IMR-90 (cell line): Measurements from ENCODE around the gene ACOX3. TPM values are rescaled to one million over a fixed set of nuclear protein-coding genes. Genes with fewer than 3 reads are reported as not detected.

Experiments used
- ATAC-seq: fragments of 200-7000 bp; cut with Tn5 transposase; 2 replicates; pipeline ENCODE4 v1.9.1; 2020; ENCODE audit warnings: low read depth, mild to moderate bottlenecking, moderate library complexity
- BruUV-seq: library from RNA; stranded (reverse); fragments of 400-500 nt; replicated peaks from 2 replicates; lab custom pipeline; 2021; lab: Mats Ljungman, UMichigan
- CTCF ChIA-PET: fragments of 300-600 bp; formaldehyde crosslinking; extraction: SDS; loops from one replicate; lab custom pipeline; 2021; ENCODE audit warnings: antibody characterized with exemption; lab: Yijun Ruan, JAX
- POLR2A ChIA-PET: fragments of 300-600 bp; sonication (Branson Sonifier 250); formaldehyde crosslinking; loops from one replicate; lab custom pipeline; 2022; ENCODE audit warnings: antibody characterized with exemption; ENCODE audit not compliant: unreplicated experiment; lab: Charles Lee
- DNase-seq: peaks from one replicate; pipeline ENCODE4 v3.0.0; 2013
- H2AFZ ChIP-seq: replicated peaks from 2 replicates; pipeline ENCODE3; 2013; ENCODE audit warnings: low read length, mild to moderate bottlenecking; ENCODE audit not compliant: poor library complexity
- H2AK5ac ChIP-seq: 2 replicates; pipeline ENCODE4 v1.6.1; 2013; ENCODE audit warnings: low read depth, low read length, inconsistent platforms
- H2AK9ac ChIP-seq: replicated peaks from 2 replicates; pipeline ENCODE3; 2013; ENCODE audit warnings: mild to moderate bottlenecking, low read depth, low read length, moderate library complexity; ENCODE audit not compliant: poor library complexity
- H2BK120ac ChIP-seq: 2 replicates; pipeline ENCODE4 v1.6.1; 2013; ENCODE audit warnings: low read depth, low read length, inconsistent platforms
- H2BK15ac ChIP-seq: 3 replicates; pipeline ENCODE4 v1.6.1; 2013; ENCODE audit warnings: low read depth, low read length, inconsistent platforms
- H2BK20ac ChIP-seq: 2 replicates; pipeline ENCODE4 v1.6.1; 2013; ENCODE audit warnings: low read depth, mild to moderate bottlenecking, inconsistent platforms, low read length, moderate library complexity
- H2BK5ac ChIP-seq: 2 replicates; pipeline ENCODE4 v1.6.1; 2013; ENCODE audit warnings: mild to moderate bottlenecking, low read depth, low read length, inconsistent platforms; ENCODE audit not compliant: poor library complexity, severe bottlenecking
- H3K14ac ChIP-seq: replicated peaks from 2 replicates; pipeline ENCODE4 v1.6.1; 2013; ENCODE audit warnings: low read depth, low read length, inconsistent platforms
- H3K18ac ChIP-seq: 2 replicates; pipeline ENCODE4 v1.6.1; 2013; ENCODE audit warnings: low read depth, low read length, control low read depth
- H3K23ac ChIP-seq: 2 replicates; pipeline ENCODE4 v1.6.1; 2013; ENCODE audit warnings: low read depth, low read length, inconsistent platforms
- H3K27ac ChIP-seq: 2 replicates; pipeline ENCODE4 v1.5.1; 2013; ENCODE audit warnings: mild to moderate bottlenecking, control low read depth, low read length; ENCODE audit not compliant: insufficient read depth
- H3K27me3 ChIP-seq: 2 replicates; pipeline ENCODE4 v1.6.1; 2013; ENCODE audit warnings: low read length; ENCODE audit not compliant: control insufficient read depth, insufficient read depth
- H3K36me3 ChIP-seq: 2 replicates; pipeline ENCODE4 v1.6.1; 2013; ENCODE audit warnings: low read length, mixed read lengths; ENCODE audit not compliant: control insufficient read depth, insufficient read depth
- H3K4ac ChIP-seq: 2 replicates; pipeline ENCODE4 v1.6.1; 2013; ENCODE audit warnings: low read depth, low read length, inconsistent platforms
- H3K4me1 ChIP-seq: 2 replicates; pipeline ENCODE4 v1.6.1; 2013; ENCODE audit warnings: low read length, mixed read lengths; ENCODE audit not compliant: control insufficient read depth, insufficient read depth
- H3K4me2 ChIP-seq: 2 replicates; pipeline ENCODE4 v1.6.1; 2013; ENCODE audit warnings: low read depth, mild to moderate bottlenecking, control low read depth, low read length, moderate library complexity
- H3K4me3 ChIP-seq: 2 replicates; pipeline ENCODE4 v1.5.1; 2013; ENCODE audit warnings: low read depth, mild to moderate bottlenecking, control low read depth, low read length, moderate library complexity; ENCODE audit not compliant: insufficient read depth
- H3K56ac ChIP-seq: 2 replicates; pipeline ENCODE4 v1.6.1; 2013; ENCODE audit warnings: low read length, inconsistent platforms; ENCODE audit not compliant: insufficient read depth; ENCODE audit errors: extremely low read depth
- H3K79me1 ChIP-seq, 2 experiments: 2 replicates each; pipeline ENCODE4 v1.6.1; 2013; ENCODE audit warnings: low read length in 2 of 2, inconsistent platforms in 1 of 2, low read depth in 1 of 2
- H3K9ac ChIP-seq: 2 replicates; pipeline ENCODE4 v1.6.1; 2013; ENCODE audit warnings: low read depth, low read length, control low read depth
- H3K9me1 ChIP-seq: 2 replicates; pipeline ENCODE4 v1.6.1; 2013; ENCODE audit warnings: low read length, inconsistent platforms; ENCODE audit not compliant: insufficient read depth
- H3K9me3 ChIP-seq: 2 replicates; pipeline ENCODE4 v1.6.1; 2013; ENCODE audit warnings: low read length; ENCODE audit not compliant: control insufficient read depth, insufficient read depth
- H4K20me1 ChIP-seq: 2 replicates; pipeline ENCODE4 v1.6.1; 2013; ENCODE audit warnings: low read length, inconsistent platforms; ENCODE audit not compliant: insufficient read depth
- H4K5ac ChIP-seq: 2 replicates; pipeline ENCODE4 v1.6.1; 2013; ENCODE audit warnings: mild to moderate bottlenecking, low read depth, low read length, control low read depth
- H4K8ac ChIP-seq, 2 experiments: 2 replicates each; pipeline ENCODE4 v1.6.1; 2013; ENCODE audit warnings: low read depth in 2 of 2, low read length in 2 of 2, control low read depth in 1 of 2, inconsistent platforms in 1 of 2
- H4K91ac ChIP-seq: 2 replicates; pipeline ENCODE4 v1.6.1; 2013; ENCODE audit warnings: low read depth, low read length, inconsistent platforms; ENCODE audit not compliant: insufficient read depth
- RCOR1 ChIP-seq: IDR thresholded peaks from 2 replicates; pipeline ENCODE4 v1.6.1; 2012; ENCODE audit warnings: mild to moderate bottlenecking, low read length, improper control_type of control experiment; ENCODE audit not compliant: insufficient replicate concordance
- WGBS, 2 experiments: methylation state at CpG; one replicate each; pipeline versions ENCODE4 v1.1.5 to v1.1.7; 2013; ENCODE audit warnings: missing lambda C conversion rate in 2 of 2; ENCODE audit not compliant: insufficient read length in 1 of 2; ENCODE audit errors: extremely low coverage in 2 of 2; 5-methylcytosine and 5-hydroxymethylcytosine counted together
- dilution Hi-C: fragments of 300-500 bp; cut with HindIII; formaldehyde crosslinking; loops from one replicate; pipeline ENCODE4 v1.14.3; 2018; ENCODE audit warnings: low sequenced_read_pairs; ENCODE audit not compliant: unreplicated experiment
- in situ Hi-C: fragments of 300-500 bp; cut with MboI; formaldehyde crosslinking; loops from 3 replicates; pipeline ENCODE4 v1.14.3; 2019; ENCODE audit warnings: low sequenced_read_pairs, inconsistent platforms, mixed read lengths
- intact Hi-C: fragments of 100-400 bp; cut with micrococcal nuclease; formaldehyde crosslinking; loops from 2 replicates; pipeline ENCODE4 v1.10.0; 2022
- polyA plus RNA-seq, 3 experiments: library from polyadenylated mRNA; depleted of rRNA; stranded (reverse); fragments of >200 nt; gene quantifications; 2 replicates each; pipeline ENCODE4 v1.2.3, GENCODE V29; 2012; ENCODE audit warnings: low replicate concordance in 1 of 3
- total RNA-seq: library from RNA; depleted of rRNA; stranded (reverse); fragments of >200 nt; gene quantifications from 2 replicates; pipeline ENCODE4 v1.2.3, GENCODE V29; 2012

The ACOX3 gene
- total and polyA plus RNA-seq, 2 of the 4 experiments (the other 2 are of a cell fraction): 15.2 to 25.8 TPM

DNA sequence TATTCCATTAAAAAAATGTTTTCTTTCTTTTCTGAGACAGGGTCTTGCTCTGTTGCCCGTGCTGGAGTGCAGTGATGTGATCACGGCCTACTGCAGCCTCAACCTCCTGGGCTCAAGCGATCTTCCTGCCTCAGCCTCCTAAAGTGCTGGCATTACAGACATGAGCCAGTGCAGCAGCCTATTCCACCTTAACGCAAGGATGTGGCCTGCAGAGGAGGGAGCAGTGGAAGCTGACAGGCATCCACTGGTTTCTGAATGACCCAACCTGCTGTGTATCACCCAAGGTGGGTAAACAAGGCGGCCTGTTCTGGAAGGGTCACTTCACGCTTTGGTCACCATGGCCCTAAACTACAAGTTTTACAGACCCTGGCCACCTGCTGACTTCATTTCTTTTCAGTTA, 60.8 kb downstream of the ACOX3 start:
- WGBS, 2 experiments: no CpG with 5 or more reads among the region's 6 CpGs
- Histone ChIP-seq H4K20me1 (peaks cover 8% of the 10 kb centered on the region; the same call in 1 of the 2 replicates), H3K79me1 (no peaks in the 10 kb centered on the region), H3K36me3 (peaks cover 19% of the 10 kb centered on the region), H2BK5ac (no peak overlapping the region), H4K5ac (no peak overlapping the region), H3K27me3 (no peaks in the 10 kb centered on the region), H3K27ac (no peak overlapping the region), H2BK120ac (no peak overlapping the region), H3K9me3 (no peaks in the 10 kb centered on the region), H4K91ac (no peak overlapping the region), H2BK15ac (no peak overlapping the region), H3K4me3 (no peak overlapping the region), H2AK9ac (no peak overlapping the region), H2BK20ac (no peak overlapping the region), H3K4ac (no peak overlapping the region), H2AFZ (no peak overlapping the region), H3K4me2 (no peak overlapping the region), H3K14ac (no peak overlapping the region), H3K23ac (no peak overlapping the region), H3K9ac (no peak overlapping the region), H2AK5ac (no peak overlapping the region), H3K4me1 (peaks cover 2% of the 10 kb centered on the region; the same call in 1 of the 2 replicates), H3K9me1 (peaks cover 4% of the 10 kb centered on the region; the same call in 1 of the 2 replicates), H4K8ac (no peak overlapping the region), H3K18ac (no peak overlapping the region), H3K56ac (no peak overlapping the region)
- no peak for DNase-seq
- TF ChIP-seq RCOR1: no peak
- BruUV-seq: no TSS peak
- in situ Hi-C loops: no loop called here
- ATAC-seq: no peak
- CTCF ChIA-PET: no interaction called here
- POLR2A ChIA-PET: no interaction called here
- intact Hi-C loops: no loop called here
- dilution Hi-C loops: no loop called here
